ENCODE results near the gene THAP5.

THAP5 gene

DNA sequence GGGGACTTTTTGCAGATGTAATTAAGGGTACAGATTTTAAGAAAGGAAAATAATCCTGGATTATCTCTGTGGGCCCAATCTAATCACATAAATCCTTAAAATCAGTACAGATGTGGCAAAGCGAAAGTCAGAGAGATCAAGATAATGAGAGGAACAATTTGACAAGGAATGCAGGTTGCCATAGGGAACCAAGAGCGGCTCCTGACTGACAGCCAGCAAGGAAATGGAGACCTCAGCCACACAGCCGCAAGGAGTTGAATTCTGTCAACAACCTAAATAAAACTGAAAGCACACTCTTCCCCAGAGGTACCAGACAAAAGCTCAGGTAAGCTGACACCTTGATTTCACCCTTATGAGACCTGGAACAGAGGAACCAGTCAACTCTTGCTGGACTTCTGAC, 40.2 kb downstream of the THAP5 start:
- DNase-seq: no peak

DNA sequence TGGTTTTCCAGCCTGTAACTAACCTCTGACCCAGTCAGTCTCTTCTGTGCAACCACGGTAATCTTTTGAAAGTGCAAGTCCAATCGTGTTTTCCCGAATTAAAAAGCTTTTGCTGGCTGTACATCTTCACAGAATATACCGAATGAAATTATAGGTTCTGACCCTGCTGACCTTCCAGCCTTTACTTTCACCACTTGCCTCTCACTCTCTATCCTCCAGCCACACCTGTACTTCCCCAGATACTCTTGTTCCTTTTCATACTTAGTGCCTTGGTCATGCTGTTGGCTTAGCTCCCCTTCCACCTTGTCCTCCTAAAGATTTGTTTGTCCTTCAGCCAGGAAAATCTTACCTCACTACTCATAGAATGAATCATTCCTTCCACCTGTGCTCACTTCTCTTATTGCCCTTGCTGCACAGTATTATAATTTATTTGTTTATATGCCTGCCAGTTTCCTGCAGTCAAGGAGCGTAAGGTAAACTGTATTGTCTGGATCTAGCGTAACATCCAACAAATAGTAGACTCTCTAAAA, 41.3 kb downstream of the THAP5 start:
- no peak for DNase-seq

DNA sequence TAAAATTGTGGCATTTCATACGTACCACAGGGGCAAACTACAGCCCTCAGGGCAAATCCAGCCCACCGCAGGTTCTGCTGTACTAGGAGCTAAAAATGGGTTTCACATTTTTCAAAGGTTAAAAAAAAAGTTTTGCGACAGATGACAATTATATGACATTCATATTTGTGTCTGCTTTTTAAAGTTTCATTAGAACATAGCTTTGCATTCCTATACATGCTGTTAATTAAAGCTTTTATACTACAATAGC, 42.8 kb downstream of the THAP5 start:
- DNase-seq: no peak

DNA sequence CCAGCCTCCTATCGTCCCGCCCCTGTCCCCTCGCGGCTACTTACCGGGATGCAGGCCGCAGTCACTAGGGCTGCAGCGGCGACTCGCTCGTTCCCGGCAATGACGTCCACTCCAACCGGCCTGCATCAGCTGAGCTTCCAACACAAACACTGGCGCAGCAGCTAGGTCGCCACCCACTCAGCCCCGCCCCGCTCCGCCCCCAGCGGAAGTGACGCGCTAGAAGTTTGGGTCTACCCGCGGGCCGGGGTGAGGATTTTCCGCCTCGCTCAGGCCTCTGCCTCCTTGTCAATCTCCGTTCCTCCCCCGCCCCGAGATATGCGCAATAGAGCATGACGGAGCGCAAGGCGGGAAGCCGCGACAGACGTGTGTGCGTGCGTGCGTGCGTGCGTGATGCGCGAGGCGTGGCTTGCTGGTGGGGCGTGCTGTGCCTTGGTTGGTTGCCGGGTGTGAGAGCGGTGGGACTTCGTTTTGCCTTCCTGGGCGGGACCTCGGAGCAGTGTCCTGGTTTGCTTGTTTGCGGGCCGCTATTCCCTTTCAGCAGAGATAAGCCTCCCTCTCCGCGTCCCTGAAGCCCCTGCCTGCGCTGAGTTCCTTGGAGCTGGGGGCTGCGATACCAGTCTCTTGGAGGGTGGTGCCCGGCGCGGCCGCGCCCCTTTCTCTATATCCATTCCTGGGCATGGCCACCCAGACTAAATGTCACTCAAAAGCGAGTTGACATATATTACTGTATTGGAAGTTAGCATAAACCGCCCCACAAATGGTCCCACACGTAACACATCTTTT, 43.3 kb downstream of the THAP5 start, which contains the start of gene PNPLA8:
Gene PNPLA8 (minus strand): TSS at position 151 of the 783 bp plus-strand sequence. CDS start 10,644 bp downstream, outside the sequence.
- peak; percentile 100 for DNase-seq

DNA sequence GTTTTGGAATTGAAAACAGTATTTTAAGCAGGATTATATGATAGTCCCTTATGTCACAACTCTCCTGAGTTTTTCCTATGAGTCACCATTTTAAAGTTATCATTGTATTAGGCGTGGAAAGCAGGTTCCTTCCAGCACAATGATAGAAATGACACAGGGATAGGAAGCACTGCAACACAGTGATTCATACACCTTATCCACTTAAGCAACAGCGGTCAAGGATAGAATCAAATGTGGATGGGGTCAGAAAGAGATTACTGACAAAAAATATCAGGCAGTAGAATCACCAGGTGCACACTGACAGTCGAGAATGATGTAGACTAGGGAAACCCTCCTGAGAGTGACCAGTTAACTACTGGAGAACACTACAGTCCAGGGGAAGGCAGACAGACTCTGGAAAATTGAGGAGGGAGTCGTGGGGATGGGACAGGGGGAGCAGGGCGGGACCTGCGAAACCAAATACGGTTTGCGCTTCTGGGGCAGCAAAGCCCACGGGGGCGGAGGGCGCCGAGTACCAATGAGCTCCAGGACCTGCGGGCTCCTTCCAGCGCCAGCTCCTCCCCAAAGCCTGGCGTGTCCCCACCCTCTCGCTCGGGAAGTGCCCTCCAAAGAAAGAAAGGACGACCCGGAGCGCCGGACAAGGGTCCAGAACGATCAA, 44.0 kb downstream of the THAP5 start:
- DNase-seq: no peak

DNA sequence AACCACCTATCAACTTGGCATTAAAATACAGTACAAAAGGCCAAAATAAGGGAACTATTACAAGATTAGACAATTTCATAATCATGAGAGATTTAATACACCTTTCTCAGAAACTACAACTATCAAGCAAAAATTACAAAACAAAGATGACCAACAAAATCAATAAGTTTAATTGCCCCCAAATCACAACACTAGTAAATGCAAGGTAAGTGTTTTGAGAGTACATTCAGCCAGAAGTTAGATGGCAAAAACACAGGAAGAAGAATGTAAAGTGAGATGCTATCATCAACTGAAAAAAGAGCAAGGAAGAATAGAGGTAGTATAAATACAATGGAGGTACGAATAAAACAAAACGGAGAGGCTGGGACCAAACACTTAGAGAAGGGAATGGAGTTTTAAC, 46.7 kb downstream of the THAP5 start:
- no peak for DNase-seq

DNA sequence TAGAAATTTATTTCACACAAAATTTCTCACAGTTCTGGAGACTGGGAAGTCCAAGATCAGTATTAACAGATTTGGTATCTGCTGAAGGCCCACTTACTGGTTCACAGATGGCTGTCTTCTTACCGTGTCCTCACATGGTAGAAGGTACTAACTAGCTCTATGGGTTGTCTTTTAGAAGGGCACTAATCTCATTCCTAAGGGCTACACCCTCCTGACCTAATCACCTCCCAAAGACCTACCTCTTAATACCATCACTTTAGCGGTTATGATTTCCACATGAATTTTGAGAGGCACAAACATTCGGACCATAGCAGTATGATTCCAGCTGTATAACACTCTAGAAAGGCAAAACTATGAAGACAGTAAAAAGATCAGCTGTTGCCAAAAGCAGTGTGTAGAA, 51.6 kb downstream of the THAP5 start:
- no peak for DNase-seq

DNA sequence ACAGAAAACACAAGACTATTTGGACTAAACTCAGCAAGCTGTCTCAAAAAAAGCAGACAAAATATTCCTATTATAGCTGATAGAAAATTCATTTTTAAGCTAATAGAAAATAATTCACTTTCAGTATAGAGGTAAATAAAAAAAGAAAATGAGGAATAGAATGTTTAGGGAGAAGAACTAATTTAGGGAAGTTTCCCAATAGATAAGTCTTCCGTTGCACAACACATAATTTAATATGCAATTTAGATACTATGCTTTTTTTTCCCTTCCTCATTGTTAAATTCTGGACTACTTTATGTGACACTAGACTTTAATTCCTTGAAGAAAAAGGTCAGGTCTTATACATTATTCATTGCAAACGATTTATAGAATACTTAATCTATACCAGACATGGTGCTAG, 53.9 kb downstream of the THAP5 start:
- no peak for DNase-seq

DNA sequence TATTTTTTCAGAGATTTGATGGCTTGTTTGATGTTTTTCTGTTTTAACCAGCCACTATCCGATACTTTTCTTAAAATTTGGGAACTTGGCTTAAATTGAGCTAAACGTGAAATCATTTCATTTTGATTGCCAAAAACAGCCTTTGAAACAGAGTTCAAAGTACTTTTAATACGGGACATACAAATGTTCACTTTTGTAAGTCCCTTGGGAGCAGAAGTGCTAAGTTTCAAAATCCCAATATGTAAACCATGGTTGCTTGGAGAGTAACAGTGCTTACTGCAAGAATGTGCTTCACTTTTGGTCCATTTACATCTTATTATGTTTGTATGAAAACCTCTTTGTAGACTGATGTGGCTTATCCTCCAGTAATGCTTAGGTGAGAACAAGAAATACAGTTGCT, 54.5 kb downstream of the THAP5 start:
- DNase-seq: no peak
